ENCODE results near the gene ACAP2. TPM values are rescaled to one million over a fixed set of nuclear protein-coding genes. Genes with fewer than 3 reads are reported as not detected.

The ACAP2 gene
- total RNA-seq, 1 experiment from 2014 or later = 42.9 TPM

DNA sequence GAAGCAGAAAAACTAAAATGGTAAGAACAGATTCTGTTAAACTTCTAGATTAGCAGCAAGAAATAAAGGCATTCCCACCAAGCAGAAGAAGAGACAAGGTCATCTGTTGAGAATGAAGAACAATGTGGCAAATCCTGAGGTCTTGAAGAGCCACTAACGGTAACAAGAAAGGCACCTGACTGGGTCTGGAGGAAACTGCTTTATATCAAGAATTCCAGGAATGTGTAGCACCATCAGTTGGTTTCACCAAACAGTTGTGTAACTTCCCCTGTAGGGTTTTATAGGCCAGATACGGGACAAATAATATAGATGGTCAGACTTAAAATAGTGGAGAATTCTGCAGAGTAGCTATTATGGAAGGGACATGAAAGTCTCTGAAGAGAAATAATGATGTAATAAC lies 57.3 kb downstream of the ACAP2 start:
- no peaks in the 10 kb centered on the region for H3K9me3 Mint-ChIP-seq (ENCODE audit: unreplicated experiment)
- ChIA-PET CTCF (no interaction called here), POLR2A (no interaction called here)
- H3K36me3 Mint-ChIP-seq (ENCODE audit: insufficient read depth, unreplicated experiment) = no peaks in the 10 kb centered on the region
- intact Hi-C loops (cut with micrococcal nuclease; ENCODE audit: unreplicated experiment) = no loop called here
- H3K36me3 ChIP-seq (ENCODE audit: control insufficient read depth, insufficient read depth, low read length) = no peaks in the 10 kb centered on the region
- H3K4me3 ChIP-seq (ENCODE audit: low read depth, low read length) = no peak overlapping the region
- peak in 1 of 2 experiments; percentile 14 for DNase-seq
- no peaks in the 10 kb centered on the region for H3K27me3 Mint-ChIP-seq (ENCODE audit: insufficient read depth, unreplicated experiment)
- H3K4me1 ChIP-seq = peaks cover 26% of the 10 kb centered on the region
- H3K9me3 ChIP-seq = no peaks in the 10 kb centered on the region
- H3K27ac Mint-ChIP-seq (ENCODE audit: unreplicated experiment) = peak overlapping the region; percentile 10
- no TSS peak for BruUV-seq (replicated peaks)
- peaks cover 18% of the 10 kb centered on the region for H3K4me1 Mint-ChIP-seq (ENCODE audit: low read depth, unreplicated experiment)
- TF ChIP-seq, protein P1, sequence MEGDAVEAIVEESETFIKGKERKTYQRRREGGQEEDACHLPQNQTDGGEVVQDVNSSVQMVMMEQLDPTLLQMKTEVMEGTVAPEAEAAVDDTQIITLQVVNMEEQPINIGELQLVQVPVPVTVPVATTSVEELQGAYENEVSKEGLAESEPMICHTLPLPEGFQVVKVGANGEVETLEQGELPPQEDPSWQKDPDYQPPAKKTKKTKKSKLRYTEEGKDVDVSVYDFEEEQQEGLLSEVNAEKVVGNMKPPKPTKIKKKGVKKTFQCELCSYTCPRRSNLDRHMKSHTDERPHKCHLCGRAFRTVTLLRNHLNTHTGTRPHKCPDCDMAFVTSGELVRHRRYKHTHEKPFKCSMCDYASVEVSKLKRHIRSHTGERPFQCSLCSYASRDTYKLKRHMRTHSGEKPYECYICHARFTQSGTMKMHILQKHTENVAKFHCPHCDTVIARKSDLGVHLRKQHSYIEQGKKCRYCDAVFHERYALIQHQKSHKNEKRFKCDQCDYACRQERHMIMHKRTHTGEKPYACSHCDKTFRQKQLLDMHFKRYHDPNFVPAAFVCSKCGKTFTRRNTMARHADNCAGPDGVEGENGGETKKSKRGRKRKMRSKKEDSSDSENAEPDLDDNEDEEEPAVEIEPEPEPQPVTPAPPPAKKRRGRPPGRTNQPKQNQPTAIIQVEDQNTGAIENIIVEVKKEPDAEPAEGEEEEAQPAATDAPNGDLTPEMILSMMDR (IDR thresholded peaks at IDR 0.05; ENCODE audit: insufficient read depth in 1 of 2, low read depth in 1 of 2, low read length in 1 of 2, severe bottlenecking in 1 of 2, unreplicated experiment in 1 of 2) = no peak
- H3K27me3 ChIP-seq (replicated peaks; ENCODE audit: control insufficient read depth, insufficient read depth, low read length) = no peaks in the 10 kb centered on the region
- H3K4me3 Mint-ChIP-seq (ENCODE audit: unreplicated experiment) = no peak overlapping the region

DNA sequence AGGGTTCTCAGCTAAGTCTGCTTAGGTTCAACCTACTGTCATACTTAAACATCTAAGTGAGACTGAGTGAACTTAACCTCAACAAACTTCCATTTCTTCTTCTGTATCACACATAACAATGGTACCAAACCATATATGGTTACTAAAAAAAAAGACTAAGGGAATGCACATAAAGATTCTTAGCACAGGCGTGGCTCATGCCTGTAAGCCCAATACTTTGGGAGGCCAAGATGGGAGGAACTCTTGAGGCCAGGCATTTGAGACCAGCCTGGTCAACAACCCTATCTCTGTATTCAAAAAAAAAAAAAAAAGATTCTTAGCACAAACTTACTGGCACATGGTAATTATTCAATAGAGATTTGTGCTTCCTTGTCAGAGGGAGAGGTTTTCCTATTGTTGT lies 57.9 kb downstream of the ACAP2 start:
- CTCF ChIA-PET = no interaction called here
- DNase-seq = peak; percentile 22 to 55
- H3K36me3 Mint-ChIP-seq (ENCODE audit: insufficient read depth, unreplicated experiment) = no peaks in the 10 kb centered on the region
- intact Hi-C loops (cut with micrococcal nuclease; ENCODE audit: unreplicated experiment) = no loop called here
- no peak overlapping the region for H3K27ac Mint-ChIP-seq (ENCODE audit: unreplicated experiment)
- BruUV-seq (replicated peaks) = no TSS peak
- Histone ChIP-seq H3K4me3 (ENCODE audit: low read depth, low read length) (no peak overlapping the region), H3K27me3 (replicated peaks; ENCODE audit: control insufficient read depth, insufficient read depth, low read length) (no peaks in the 10 kb centered on the region), H3K4me1 (peaks cover 26% of the 10 kb centered on the region), H3K36me3 (ENCODE audit: control insufficient read depth, insufficient read depth, low read length) (no peaks in the 10 kb centered on the region), H3K9me3 (no peaks in the 10 kb centered on the region)
- POLR2A ChIA-PET = no interaction called here
- TF ChIP-seq, protein P1 (IDR thresholded peaks at IDR 0.05; ENCODE audit: insufficient read depth in 1 of 2, low read depth in 1 of 2, low read length in 1 of 2, severe bottlenecking in 1 of 2, unreplicated experiment in 1 of 2) = no peak
- H3K9me3 Mint-ChIP-seq (ENCODE audit: unreplicated experiment) = no peaks in the 10 kb centered on the region
- no peak overlapping the region for H3K4me3 Mint-ChIP-seq (ENCODE audit: unreplicated experiment)
- H3K4me1 Mint-ChIP-seq (ENCODE audit: low read depth, unreplicated experiment) = peaks cover 18% of the 10 kb centered on the region
- no peaks in the 10 kb centered on the region for H3K27me3 Mint-ChIP-seq (ENCODE audit: insufficient read depth, unreplicated experiment)

DNA sequence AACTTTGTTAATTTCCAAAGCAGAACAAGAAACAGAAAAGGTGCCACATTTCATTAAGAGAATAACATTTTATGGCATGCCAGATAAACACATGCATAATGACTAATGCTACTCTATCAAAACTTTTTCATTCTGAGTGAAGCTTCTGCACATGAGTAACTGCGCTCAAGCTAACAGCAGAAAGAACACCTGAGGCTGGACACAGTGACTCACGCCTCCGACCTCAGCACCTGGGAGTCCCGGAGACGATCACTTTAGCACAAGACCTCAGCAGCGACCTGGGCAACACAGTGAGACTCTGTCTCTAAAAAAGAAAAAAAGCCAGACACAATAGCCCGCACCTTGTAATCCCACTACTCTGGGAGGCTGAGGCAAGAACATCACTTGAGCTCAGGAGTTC lies 70.6 kb downstream of the ACAP2 start:
- Mint-ChIP-seq H3K9me3 (ENCODE audit: unreplicated experiment) (no peaks in the 10 kb centered on the region), H3K4me1 (ENCODE audit: low read depth, unreplicated experiment) (no peaks in the 10 kb centered on the region), H3K27me3 (ENCODE audit: insufficient read depth, unreplicated experiment) (no peaks in the 10 kb centered on the region), H3K27ac (ENCODE audit: unreplicated experiment) (no peak overlapping the region), H3K4me3 (ENCODE audit: unreplicated experiment) (no peak overlapping the region), H3K36me3 (ENCODE audit: insufficient read depth, unreplicated experiment) (peaks cover 27% of the 10 kb centered on the region)
- no peaks in the 10 kb centered on the region for H3K36me3 ChIP-seq (ENCODE audit: control insufficient read depth, insufficient read depth, low read length)
- no peak for DNase-seq
- ChIA-PET CTCF (no interaction called here), POLR2A (no interaction called here)
- no peaks in the 10 kb centered on the region for H3K9me3 ChIP-seq
- H3K4me3 ChIP-seq (ENCODE audit: low read depth, low read length) = no peak overlapping the region
- H3K4me1 ChIP-seq = no peaks in the 10 kb centered on the region
- no peaks in the 10 kb centered on the region for H3K27me3 ChIP-seq (replicated peaks; ENCODE audit: control insufficient read depth, insufficient read depth, low read length)
- TF ChIP-seq, protein P1 (IDR thresholded peaks at IDR 0.05; ENCODE audit: insufficient read depth in 1 of 2, low read depth in 1 of 2, low read length in 1 of 2, severe bottlenecking in 1 of 2, unreplicated experiment in 1 of 2) = no peak
- intact Hi-C loops (cut with micrococcal nuclease; ENCODE audit: unreplicated experiment) = no loop called here
- no TSS peak for BruUV-seq (replicated peaks)

Data from Caco-2 (cell line).